ENCODE results near the gene SEMA4D.

DNA sequence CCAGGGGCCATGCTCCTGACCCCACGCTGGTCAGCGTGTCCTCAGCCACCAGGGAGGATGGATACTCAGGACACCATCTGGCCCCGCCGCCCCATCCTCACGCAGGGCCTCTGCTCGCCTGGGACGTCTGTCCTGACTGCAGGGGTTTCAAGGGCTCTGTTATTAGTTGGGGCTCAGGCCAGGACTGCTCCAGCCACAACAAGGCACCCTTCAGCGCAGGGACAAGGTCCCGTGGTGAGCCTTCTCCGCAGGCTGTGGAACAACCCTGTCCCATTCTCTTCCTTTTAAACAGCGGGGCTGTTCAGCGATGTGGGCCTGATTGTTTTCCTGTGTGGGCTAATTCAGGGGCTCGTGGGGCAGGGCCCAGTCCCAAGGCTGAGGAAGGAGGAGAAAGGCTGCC is 61.6 kb downstream of the SEMA4D start:
- no peak for TF ChIP-seq EZH2phosphoT487 (IDR thresholded peaks at IDR 0.05; ENCODE audit: low read depth)
- TF ChIP-seq, protein P1, sequence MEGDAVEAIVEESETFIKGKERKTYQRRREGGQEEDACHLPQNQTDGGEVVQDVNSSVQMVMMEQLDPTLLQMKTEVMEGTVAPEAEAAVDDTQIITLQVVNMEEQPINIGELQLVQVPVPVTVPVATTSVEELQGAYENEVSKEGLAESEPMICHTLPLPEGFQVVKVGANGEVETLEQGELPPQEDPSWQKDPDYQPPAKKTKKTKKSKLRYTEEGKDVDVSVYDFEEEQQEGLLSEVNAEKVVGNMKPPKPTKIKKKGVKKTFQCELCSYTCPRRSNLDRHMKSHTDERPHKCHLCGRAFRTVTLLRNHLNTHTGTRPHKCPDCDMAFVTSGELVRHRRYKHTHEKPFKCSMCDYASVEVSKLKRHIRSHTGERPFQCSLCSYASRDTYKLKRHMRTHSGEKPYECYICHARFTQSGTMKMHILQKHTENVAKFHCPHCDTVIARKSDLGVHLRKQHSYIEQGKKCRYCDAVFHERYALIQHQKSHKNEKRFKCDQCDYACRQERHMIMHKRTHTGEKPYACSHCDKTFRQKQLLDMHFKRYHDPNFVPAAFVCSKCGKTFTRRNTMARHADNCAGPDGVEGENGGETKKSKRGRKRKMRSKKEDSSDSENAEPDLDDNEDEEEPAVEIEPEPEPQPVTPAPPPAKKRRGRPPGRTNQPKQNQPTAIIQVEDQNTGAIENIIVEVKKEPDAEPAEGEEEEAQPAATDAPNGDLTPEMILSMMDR (IDR thresholded peaks at IDR 0.05; ENCODE audit: low read depth, low read length), result no peak
